ENCODE results near the gene STYXL2.

STYXL2 gene

DNA sequence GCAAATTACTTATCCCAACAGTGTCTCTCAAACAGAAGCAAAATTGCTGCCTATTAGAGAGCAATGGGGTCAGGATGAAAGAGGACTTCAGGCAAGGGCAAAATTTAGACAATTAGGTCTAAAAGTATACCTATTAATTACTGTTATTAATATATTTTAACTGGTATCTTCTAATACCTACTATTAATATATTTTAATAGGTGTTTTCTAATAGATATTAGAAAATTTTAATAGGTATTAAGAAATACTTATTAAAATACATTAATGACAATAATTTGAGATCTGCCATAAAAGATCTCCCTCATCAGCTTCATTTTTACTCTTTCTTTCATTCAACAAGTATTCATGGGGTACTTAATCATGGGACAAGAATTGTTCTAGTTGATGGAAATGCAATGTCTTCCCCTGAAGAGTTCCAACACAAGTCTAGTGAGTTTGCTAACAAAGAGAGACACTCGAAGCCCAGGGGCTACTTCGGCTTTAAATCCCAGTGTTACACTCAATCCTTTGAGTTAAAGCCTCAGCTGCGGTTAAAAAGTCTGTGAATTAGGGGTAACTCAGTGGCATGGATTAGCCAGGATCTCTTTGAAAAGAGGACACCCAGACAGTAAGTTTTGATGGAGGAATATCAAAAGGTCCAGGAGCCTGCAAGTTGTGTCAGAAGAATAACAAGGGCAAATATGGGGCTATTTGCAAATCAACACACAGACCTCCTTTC, 44.1 kb downstream of the STYXL2 start:
- no peak for DNase-seq

DNA sequence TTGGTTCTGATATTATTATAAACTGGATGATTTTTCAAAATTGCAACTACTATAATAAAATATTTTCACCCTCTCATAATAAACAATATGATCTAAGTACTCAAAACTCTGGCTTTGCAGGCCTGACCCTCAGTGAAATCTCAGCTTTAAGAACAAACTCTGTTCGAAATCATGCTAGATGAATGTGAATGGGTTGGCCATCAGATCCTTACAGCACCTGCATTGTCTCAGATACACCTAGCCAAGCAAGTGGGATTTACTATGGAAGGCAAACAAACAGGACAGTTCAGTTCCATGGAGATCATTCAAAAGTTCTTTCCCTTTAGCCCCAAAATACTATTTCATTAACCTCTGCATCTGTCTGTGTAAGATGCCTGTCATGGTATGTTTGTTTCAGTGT, 44.8 kb downstream of the STYXL2 start:
- no peak for DNase-seq

- DNase-seq, result no peak
Measured at GRCh38 chr1:167141963-167142362, 48.1 kb downstream of the STYXL2 start.

Measured in activated naive CD4-positive, alpha-beta T cell treated with Interleukin-2 at 50 U/mL for 16 hours (primary cell).